ENCODE results near the gene ADRM1.

Gene ADRM1

DNA sequence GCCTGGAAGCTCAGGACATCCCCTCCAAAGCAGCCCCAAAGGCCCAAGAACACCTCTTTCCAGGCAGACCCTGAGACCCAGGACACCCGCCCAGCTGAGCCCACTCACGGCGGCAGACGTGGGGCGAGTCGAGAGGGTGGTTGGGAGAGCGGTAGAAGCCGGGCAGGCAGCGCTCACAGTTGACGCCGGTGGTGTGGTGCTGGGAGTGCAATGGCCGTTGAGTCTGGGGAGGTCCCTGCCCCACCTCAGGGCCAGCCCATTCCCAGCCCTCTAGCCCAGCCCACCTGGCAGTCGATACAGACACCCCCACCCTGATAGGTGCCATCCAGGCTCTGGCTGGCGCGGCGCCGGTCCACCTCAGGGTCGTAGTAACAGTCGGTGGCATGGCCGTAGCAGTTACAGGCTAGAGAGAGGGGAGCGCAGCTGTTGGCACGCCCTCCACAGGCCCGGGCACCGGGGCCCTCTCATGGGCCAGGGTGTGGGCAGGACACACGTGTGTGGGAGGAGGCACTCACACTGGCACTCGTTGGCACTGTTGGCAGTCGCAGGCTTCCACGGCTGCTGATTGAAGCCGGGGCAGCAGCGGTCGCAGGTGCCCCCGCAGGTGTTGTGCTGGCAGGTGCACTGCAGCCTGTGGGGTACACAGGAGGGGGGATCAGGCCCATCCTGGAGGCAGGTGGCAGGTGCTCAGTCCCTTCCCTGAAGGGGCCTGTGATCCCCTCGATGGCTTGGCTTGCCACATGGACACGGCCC is 43.8 kb downstream of the ADRM1 start:
- CTCF ChIA-PET: no interaction called here
- POLR2A ChIA-PET: no interaction called here
- DNase-seq (ENCODE audit: extremely low spot score): no peak
- TF ChIP-seq, protein P1, sequence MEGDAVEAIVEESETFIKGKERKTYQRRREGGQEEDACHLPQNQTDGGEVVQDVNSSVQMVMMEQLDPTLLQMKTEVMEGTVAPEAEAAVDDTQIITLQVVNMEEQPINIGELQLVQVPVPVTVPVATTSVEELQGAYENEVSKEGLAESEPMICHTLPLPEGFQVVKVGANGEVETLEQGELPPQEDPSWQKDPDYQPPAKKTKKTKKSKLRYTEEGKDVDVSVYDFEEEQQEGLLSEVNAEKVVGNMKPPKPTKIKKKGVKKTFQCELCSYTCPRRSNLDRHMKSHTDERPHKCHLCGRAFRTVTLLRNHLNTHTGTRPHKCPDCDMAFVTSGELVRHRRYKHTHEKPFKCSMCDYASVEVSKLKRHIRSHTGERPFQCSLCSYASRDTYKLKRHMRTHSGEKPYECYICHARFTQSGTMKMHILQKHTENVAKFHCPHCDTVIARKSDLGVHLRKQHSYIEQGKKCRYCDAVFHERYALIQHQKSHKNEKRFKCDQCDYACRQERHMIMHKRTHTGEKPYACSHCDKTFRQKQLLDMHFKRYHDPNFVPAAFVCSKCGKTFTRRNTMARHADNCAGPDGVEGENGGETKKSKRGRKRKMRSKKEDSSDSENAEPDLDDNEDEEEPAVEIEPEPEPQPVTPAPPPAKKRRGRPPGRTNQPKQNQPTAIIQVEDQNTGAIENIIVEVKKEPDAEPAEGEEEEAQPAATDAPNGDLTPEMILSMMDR (IDR thresholded peaks at IDR 0.05; ENCODE audit: control extremely low read depth, extremely low read depth, low read depth, missing control alignments): no peak

DNA sequence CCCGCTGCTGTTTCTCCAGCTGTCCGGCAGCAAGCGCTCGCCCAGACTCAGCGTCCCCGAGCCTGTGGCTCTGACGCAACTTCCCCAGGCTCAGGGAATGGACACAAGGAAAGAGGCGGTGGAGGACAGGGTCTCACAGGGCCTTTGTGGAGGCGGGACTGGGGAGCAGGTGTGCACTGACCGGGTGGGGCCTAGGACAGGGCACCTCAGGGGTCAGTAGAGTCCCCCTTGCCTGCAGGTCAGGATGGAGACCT is 44.3 kb downstream of the ADRM1 start:
- ChIA-PET POLR2A (no interaction called here), CTCF (no interaction called here)
- DNase-seq (ENCODE audit: extremely low spot score): no peak
- TF ChIP-seq, protein P1 (IDR thresholded peaks at IDR 0.05; ENCODE audit: control extremely low read depth, extremely low read depth, low read depth, missing control alignments): no peak

DNA sequence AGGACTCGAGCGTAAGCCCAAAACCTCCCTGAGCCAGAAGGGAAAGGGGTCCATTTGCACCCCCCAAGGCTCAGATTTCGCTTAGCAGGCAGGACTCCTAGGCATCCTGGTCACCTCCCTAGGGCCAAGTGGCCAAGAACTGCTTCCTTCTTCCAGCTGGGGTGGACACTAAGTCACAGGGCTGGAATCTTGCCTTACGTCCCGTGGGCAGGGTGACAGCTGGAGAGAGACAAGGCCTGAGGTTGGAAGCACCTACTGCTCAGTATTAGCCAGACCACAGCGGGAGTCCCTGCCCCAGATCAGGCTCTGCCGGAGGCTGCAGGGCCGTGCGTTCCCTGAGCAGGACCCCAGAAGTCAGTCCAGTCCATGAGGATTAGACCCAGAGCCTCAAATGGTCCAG is 44.6 kb downstream of the ADRM1 start:
- TF ChIP-seq, protein P1 (IDR thresholded peaks at IDR 0.05; ENCODE audit: control extremely low read depth, extremely low read depth, low read depth, missing control alignments): no peak
- ChIA-PET POLR2A (no interaction called here), CTCF (no interaction called here)
- DNase-seq (ENCODE audit: extremely low spot score): no peak

DNA sequence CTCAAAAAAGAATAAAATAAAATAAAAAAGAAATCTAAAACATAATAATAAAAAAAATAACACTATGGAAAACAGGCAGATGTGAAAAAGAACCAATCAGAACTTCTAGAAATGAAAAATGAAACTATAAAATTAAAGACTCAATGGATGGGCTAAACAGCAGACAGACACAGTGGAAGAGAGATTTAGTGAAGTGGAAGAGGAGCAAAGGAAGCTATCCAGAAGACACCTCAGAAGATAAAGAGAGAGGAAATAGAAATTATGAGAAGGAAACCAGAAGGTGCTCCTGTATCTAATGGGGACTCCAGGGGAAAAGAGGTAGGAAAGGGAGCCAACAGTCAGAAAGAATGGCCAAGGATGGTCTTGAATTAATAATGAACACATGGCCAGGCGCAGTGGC is 45.8 kb downstream of the ADRM1 start:
- TF ChIP-seq, protein P1 (IDR thresholded peaks at IDR 0.05; ENCODE audit: control extremely low read depth, extremely low read depth, low read depth, missing control alignments): no peak
- ChIA-PET POLR2A (no interaction called here), CTCF (no interaction called here)
- DNase-seq (ENCODE audit: extremely low spot score): no peak

DNA sequence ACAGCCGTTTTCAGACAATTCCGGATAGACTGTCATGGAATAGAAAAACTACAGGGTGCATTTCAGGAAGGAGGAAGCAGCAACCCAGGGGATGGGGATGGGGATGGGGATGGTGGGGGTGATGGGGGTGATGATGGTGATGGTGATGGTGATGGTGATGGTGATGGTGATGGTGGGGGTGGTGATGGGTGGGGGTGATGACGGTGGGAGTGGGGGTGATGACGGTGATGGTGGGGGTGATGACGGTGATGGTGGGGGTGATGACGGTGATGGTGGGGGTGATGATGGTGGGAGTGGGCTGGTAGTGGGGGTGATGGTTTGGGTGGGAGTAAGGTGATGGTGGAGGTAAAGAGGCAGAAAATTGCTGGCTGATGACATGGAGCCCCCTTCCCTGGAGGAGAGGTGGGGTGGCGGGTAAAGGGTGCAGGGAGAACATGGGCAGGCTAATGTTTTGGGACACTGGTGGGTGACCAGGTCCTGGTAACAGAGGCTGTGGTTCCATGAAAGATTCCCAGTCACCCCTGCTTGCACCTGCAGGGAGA is 46.8 kb downstream of the ADRM1 start:
- TF ChIP-seq, protein P1 (IDR thresholded peaks at IDR 0.05; ENCODE audit: control extremely low read depth, extremely low read depth, low read depth, missing control alignments): no peak
- ChIA-PET CTCF (no interaction called here), POLR2A (no interaction called here)
- DNase-seq (ENCODE audit: extremely low spot score): no peak

DNA sequence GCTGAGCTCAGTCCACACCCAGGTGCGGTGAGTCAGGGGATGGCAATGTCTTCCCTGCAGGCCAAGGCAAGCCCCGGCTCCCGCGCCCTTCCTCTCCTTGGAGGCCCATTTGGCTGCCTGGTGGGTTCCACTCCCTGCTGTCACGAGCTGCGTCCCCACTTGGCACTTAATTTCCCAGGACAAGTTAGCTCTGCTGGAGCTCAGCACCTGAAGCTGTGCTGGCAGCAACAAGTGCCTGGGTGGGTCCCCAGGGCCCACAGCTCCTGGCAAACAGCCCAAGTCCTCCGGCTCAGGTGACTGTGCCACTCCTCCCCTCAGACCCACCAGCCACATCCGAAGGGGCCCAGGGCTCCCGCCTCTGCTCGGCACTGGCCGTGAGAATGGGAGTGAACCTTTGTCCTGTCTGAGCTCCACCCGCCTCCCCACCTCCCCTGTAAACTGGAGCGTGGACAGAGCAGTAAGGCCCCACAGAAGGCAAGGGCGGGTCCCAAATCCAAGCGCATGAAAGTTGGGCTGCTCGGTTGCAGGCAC is 47.4 kb downstream of the ADRM1 start:
- POLR2A ChIA-PET: no interaction called here
- TF ChIP-seq, protein P1 (IDR thresholded peaks at IDR 0.05; ENCODE audit: control extremely low read depth, extremely low read depth, low read depth, missing control alignments): no peak
- CTCF ChIA-PET: no interaction called here
- DNase-seq (ENCODE audit: extremely low spot score): no peak
